IMR-90 (cell line): Measurements from ENCODE around the gene HIVEP3. TPM values are rescaled to one million over a fixed set of nuclear protein-coding genes. Genes with fewer than 3 reads are reported as not detected.

Experiments used
- ATAC-seq: fragments of 200-7000 bp; cut with Tn5 transposase; 2 replicates; pipeline ENCODE4 v1.9.1; 2020; ENCODE audit warnings: low read depth, mild to moderate bottlenecking, moderate library complexity
- BruUV-seq: library from RNA; stranded (reverse); fragments of 400-500 nt; replicated peaks from 2 replicates; lab custom pipeline; 2021; lab: Mats Ljungman, UMichigan
- CTCF ChIA-PET: fragments of 300-600 bp; formaldehyde crosslinking; extraction: SDS; loops from one replicate; lab custom pipeline; 2021; ENCODE audit warnings: antibody characterized with exemption; lab: Yijun Ruan, JAX
- POLR2A ChIA-PET: fragments of 300-600 bp; sonication (Branson Sonifier 250); formaldehyde crosslinking; loops from one replicate; lab custom pipeline; 2022; ENCODE audit warnings: antibody characterized with exemption; ENCODE audit not compliant: unreplicated experiment; lab: Charles Lee
- DNase-seq: peaks from one replicate; pipeline ENCODE4 v3.0.0; 2013
- H2AFZ ChIP-seq: replicated peaks from 2 replicates; pipeline ENCODE3; 2013; ENCODE audit warnings: low read length, mild to moderate bottlenecking; ENCODE audit not compliant: poor library complexity
- H2AK5ac ChIP-seq: 2 replicates; pipeline ENCODE4 v1.6.1; 2013; ENCODE audit warnings: low read depth, low read length, inconsistent platforms
- H2AK9ac ChIP-seq: replicated peaks from 2 replicates; pipeline ENCODE3; 2013; ENCODE audit warnings: mild to moderate bottlenecking, low read depth, low read length, moderate library complexity; ENCODE audit not compliant: poor library complexity
- H2BK120ac ChIP-seq: 2 replicates; pipeline ENCODE4 v1.6.1; 2013; ENCODE audit warnings: low read depth, low read length, inconsistent platforms
- H2BK15ac ChIP-seq: 3 replicates; pipeline ENCODE4 v1.6.1; 2013; ENCODE audit warnings: low read depth, low read length, inconsistent platforms
- H2BK20ac ChIP-seq: 2 replicates; pipeline ENCODE4 v1.6.1; 2013; ENCODE audit warnings: low read depth, mild to moderate bottlenecking, inconsistent platforms, low read length, moderate library complexity
- H2BK5ac ChIP-seq: 2 replicates; pipeline ENCODE4 v1.6.1; 2013; ENCODE audit warnings: mild to moderate bottlenecking, low read depth, low read length, inconsistent platforms; ENCODE audit not compliant: poor library complexity, severe bottlenecking
- H3K14ac ChIP-seq: replicated peaks from 2 replicates; pipeline ENCODE4 v1.6.1; 2013; ENCODE audit warnings: low read depth, low read length, inconsistent platforms
- H3K18ac ChIP-seq: 2 replicates; pipeline ENCODE4 v1.6.1; 2013; ENCODE audit warnings: low read depth, low read length, control low read depth
- H3K23ac ChIP-seq: 2 replicates; pipeline ENCODE4 v1.6.1; 2013; ENCODE audit warnings: low read depth, low read length, inconsistent platforms
- H3K27ac ChIP-seq: 2 replicates; pipeline ENCODE4 v1.5.1; 2013; ENCODE audit warnings: mild to moderate bottlenecking, control low read depth, low read length; ENCODE audit not compliant: insufficient read depth
- H3K27me3 ChIP-seq: 2 replicates; pipeline ENCODE4 v1.6.1; 2013; ENCODE audit warnings: low read length; ENCODE audit not compliant: control insufficient read depth, insufficient read depth
- H3K36me3 ChIP-seq: 2 replicates; pipeline ENCODE4 v1.6.1; 2013; ENCODE audit warnings: low read length, mixed read lengths; ENCODE audit not compliant: control insufficient read depth, insufficient read depth
- H3K4ac ChIP-seq: 2 replicates; pipeline ENCODE4 v1.6.1; 2013; ENCODE audit warnings: low read depth, low read length, inconsistent platforms
- H3K4me1 ChIP-seq: 2 replicates; pipeline ENCODE4 v1.6.1; 2013; ENCODE audit warnings: low read length, mixed read lengths; ENCODE audit not compliant: control insufficient read depth, insufficient read depth
- H3K4me2 ChIP-seq: 2 replicates; pipeline ENCODE4 v1.6.1; 2013; ENCODE audit warnings: low read depth, mild to moderate bottlenecking, control low read depth, low read length, moderate library complexity
- H3K4me3 ChIP-seq: 2 replicates; pipeline ENCODE4 v1.5.1; 2013; ENCODE audit warnings: low read depth, mild to moderate bottlenecking, control low read depth, low read length, moderate library complexity; ENCODE audit not compliant: insufficient read depth
- H3K56ac ChIP-seq: 2 replicates; pipeline ENCODE4 v1.6.1; 2013; ENCODE audit warnings: low read length, inconsistent platforms; ENCODE audit not compliant: insufficient read depth; ENCODE audit errors: extremely low read depth
- H3K79me1 ChIP-seq, 2 experiments: 2 replicates each; pipeline ENCODE4 v1.6.1; 2013; ENCODE audit warnings: low read length in 2 of 2, inconsistent platforms in 1 of 2, low read depth in 1 of 2
- H3K9ac ChIP-seq: 2 replicates; pipeline ENCODE4 v1.6.1; 2013; ENCODE audit warnings: low read depth, low read length, control low read depth
- H3K9me1 ChIP-seq: 2 replicates; pipeline ENCODE4 v1.6.1; 2013; ENCODE audit warnings: low read length, inconsistent platforms; ENCODE audit not compliant: insufficient read depth
- H3K9me3 ChIP-seq: 2 replicates; pipeline ENCODE4 v1.6.1; 2013; ENCODE audit warnings: low read length; ENCODE audit not compliant: control insufficient read depth, insufficient read depth
- H4K20me1 ChIP-seq: 2 replicates; pipeline ENCODE4 v1.6.1; 2013; ENCODE audit warnings: low read length, inconsistent platforms; ENCODE audit not compliant: insufficient read depth
- H4K5ac ChIP-seq: 2 replicates; pipeline ENCODE4 v1.6.1; 2013; ENCODE audit warnings: mild to moderate bottlenecking, low read depth, low read length, control low read depth
- H4K8ac ChIP-seq, 2 experiments: 2 replicates each; pipeline ENCODE4 v1.6.1; 2013; ENCODE audit warnings: low read depth in 2 of 2, low read length in 2 of 2, control low read depth in 1 of 2, inconsistent platforms in 1 of 2
- H4K91ac ChIP-seq: 2 replicates; pipeline ENCODE4 v1.6.1; 2013; ENCODE audit warnings: low read depth, low read length, inconsistent platforms; ENCODE audit not compliant: insufficient read depth
- BHLHE40 ChIP-seq: fragments of 150-350 bp; IDR thresholded peaks from 2 replicates; pipeline ENCODE4 v1.6.1; 2016; ENCODE audit warnings: mild to moderate bottlenecking, low read depth, low read length
- CEBPB ChIP-seq: IDR thresholded peaks from 2 replicates; pipeline ENCODE4 v1.6.1; 2012; ENCODE audit warnings: low read depth, low read length, improper control_type of control experiment
- CHD1 ChIP-seq: IDR thresholded peaks from 2 replicates; pipeline ENCODE4 v1.6.1; 2012; ENCODE audit warnings: low read depth, low read length, improper control_type of control experiment
- FOS ChIP-seq: fragments of 150-350 bp; IDR thresholded peaks from 2 replicates; pipeline ENCODE4 v1.6.1; 2016; ENCODE audit warnings: low read depth, low read length
- MAZ ChIP-seq: IDR thresholded peaks from 2 replicates; pipeline ENCODE4 v1.6.1; 2012; ENCODE audit warnings: low read depth, mild to moderate bottlenecking, low read length, improper control_type of control experiment, moderate library complexity, borderline replicate concordance
- NFE2L2 ChIP-seq: fragments of 150-350 bp; IDR thresholded peaks from 2 replicates; pipeline ENCODE4 v1.6.1; 2016; ENCODE audit warnings: low read depth, mild to moderate bottlenecking, low read length
- POLR2A ChIP-seq: IDR thresholded peaks from 2 replicates; pipeline ENCODE4 v1.6.1; 2012; ENCODE audit warnings: mild to moderate bottlenecking, low read depth, low read length
- RAD21 ChIP-seq: IDR thresholded peaks from 2 replicates; pipeline ENCODE4 v1.6.1; 2012; ENCODE audit warnings: low read length, improper control_type of control experiment
- RFX5 ChIP-seq: IDR thresholded peaks from 2 replicates; pipeline ENCODE4 v1.8.0; 2012; ENCODE audit warnings: low read depth, mild to moderate bottlenecking, low read length, moderate library complexity
- SMC3 ChIP-seq: fragments of 150-350 bp; IDR thresholded peaks from 2 replicates; pipeline ENCODE4 v1.6.1; 2016; ENCODE audit warnings: low read depth, mild to moderate bottlenecking, antibody characterized with exemption, low read length, moderate library complexity
- WGBS, 2 experiments: methylation state at CpG; one replicate each; pipeline versions ENCODE4 v1.1.5 to v1.1.7; 2013; ENCODE audit warnings: missing lambda C conversion rate in 2 of 2; ENCODE audit not compliant: insufficient read length in 1 of 2; ENCODE audit errors: extremely low coverage in 2 of 2; 5-methylcytosine and 5-hydroxymethylcytosine counted together
- dilution Hi-C: fragments of 300-500 bp; cut with HindIII; formaldehyde crosslinking; loops from one replicate; pipeline ENCODE4 v1.14.3; 2018; ENCODE audit warnings: low sequenced_read_pairs; ENCODE audit not compliant: unreplicated experiment
- in situ Hi-C: fragments of 300-500 bp; cut with MboI; formaldehyde crosslinking; loops from 3 replicates; pipeline ENCODE4 v1.14.3; 2019; ENCODE audit warnings: low sequenced_read_pairs, inconsistent platforms, mixed read lengths
- intact Hi-C: fragments of 100-400 bp; cut with micrococcal nuclease; formaldehyde crosslinking; loops from 2 replicates; pipeline ENCODE4 v1.10.0; 2022
- polyA plus RNA-seq, 3 experiments: library from polyadenylated mRNA; depleted of rRNA; stranded (reverse); fragments of >200 nt; gene quantifications; 2 replicates each; pipeline ENCODE4 v1.2.3, GENCODE V29; 2012; ENCODE audit warnings: low replicate concordance in 1 of 3
- total RNA-seq: library from RNA; depleted of rRNA; stranded (reverse); fragments of >200 nt; gene quantifications from 2 replicates; pipeline ENCODE4 v1.2.3, GENCODE V29; 2012
- TF ChIP-seq, protein P1 (sequence below): fragments of 150-350 bp; IDR thresholded peaks from 2 replicates; pipeline ENCODE4 v1.6.1; 2016; ENCODE audit warnings: low read depth, mild to moderate bottlenecking, low read length, moderate library complexity, borderline replicate concordance
- TF ChIP-seq, protein P2 (sequence below): fragments of 150-350 bp; IDR thresholded peaks from 2 replicates; pipeline ENCODE4 v1.6.1; 2017; ENCODE audit warnings: mild to moderate bottlenecking, antibody characterized with exemption, low read length, low read depth
- TF ChIP-seq, protein P3 (sequence below): conservative IDR thresholded peaks from 2 replicates; pipeline ENCODE4 v1.5.1; 2012; ENCODE audit warnings: mild to moderate bottlenecking, low read depth, low read length, improper control_type of control experiment

Gene HIVEP3
- total and polyA plus RNA-seq, 2 of the 4 experiments (the other 2 are of a cell fraction): 1.4 to 4.0 TPM

DNA sequence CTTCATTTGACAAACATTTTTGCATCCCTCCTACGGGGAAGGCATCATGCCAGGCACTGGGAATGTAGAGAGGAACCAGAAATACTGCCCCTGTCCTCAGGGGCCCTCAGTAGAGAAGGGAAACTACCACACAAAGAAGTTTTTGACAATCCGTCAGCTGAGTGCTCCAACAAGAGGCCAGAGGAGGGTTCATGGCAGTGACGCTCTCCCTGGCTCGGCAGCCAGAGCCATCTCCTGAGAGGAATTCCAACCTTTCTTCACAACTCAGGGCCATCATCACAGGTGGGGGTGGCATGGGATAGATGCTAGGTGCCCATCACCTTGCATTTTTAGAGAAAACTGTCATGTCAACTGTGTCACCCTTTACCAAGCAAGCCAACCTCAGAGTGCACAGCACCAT, 154.1 kb downstream of the HIVEP3 start:
- H3K4me2 ChIP-seq: no peak overlapping the region
- H3K79me1 ChIP-seq: no peaks in the 10 kb centered on the region
- no peaks in the 10 kb centered on the region for H3K4me1 ChIP-seq
- H3K27me3 ChIP-seq: peaks cover 6% of the 10 kb centered on the region; the same call in 1 of the 2 replicates
- H2BK20ac ChIP-seq: no peak overlapping the region
- in situ Hi-C loops: no loop called here
- no peak overlapping the region for H3K18ac ChIP-seq
- H4K20me1 ChIP-seq: no peaks in the 10 kb centered on the region
- WGBS, 2 experiments: no CpG with 5 or more reads among the region's 4 CpGs
- no TSS peak for BruUV-seq
- no peak for ATAC-seq
- H2AK9ac ChIP-seq: no peak overlapping the region
- no peak overlapping the region for H3K4ac ChIP-seq
- H4K5ac ChIP-seq: no peak overlapping the region
- H2BK15ac ChIP-seq: no peak overlapping the region
- H2AK5ac ChIP-seq: peak overlapping the region; percentile 27; the same call in 1 of the 2 replicates
- H2BK120ac ChIP-seq: no peak overlapping the region
- TF ChIP-seq CEBPB (no peak), POLR2A (no peak), CHD1 (no peak), NFE2L2 (no peak), SMC3 (no peak), RFX5 (no peak), RAD21 (no peak), MAZ (no peak), FOS (no peak), BHLHE40 (no peak)
- TF ChIP-seq, protein P1, sequence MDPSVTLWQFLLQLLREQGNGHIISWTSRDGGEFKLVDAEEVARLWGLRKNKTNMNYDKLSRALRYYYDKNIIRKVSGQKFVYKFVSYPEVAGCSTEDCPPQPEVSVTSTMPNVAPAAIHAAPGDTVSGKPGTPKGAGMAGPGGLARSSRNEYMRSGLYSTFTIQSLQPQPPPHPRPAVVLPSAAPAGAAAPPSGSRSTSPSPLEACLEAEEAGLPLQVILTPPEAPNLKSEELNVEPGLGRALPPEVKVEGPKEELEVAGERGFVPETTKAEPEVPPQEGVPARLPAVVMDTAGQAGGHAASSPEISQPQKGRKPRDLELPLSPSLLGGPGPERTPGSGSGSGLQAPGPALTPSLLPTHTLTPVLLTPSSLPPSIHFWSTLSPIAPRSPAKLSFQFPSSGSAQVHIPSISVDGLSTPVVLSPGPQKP: no peak
- TF ChIP-seq, protein P2, sequence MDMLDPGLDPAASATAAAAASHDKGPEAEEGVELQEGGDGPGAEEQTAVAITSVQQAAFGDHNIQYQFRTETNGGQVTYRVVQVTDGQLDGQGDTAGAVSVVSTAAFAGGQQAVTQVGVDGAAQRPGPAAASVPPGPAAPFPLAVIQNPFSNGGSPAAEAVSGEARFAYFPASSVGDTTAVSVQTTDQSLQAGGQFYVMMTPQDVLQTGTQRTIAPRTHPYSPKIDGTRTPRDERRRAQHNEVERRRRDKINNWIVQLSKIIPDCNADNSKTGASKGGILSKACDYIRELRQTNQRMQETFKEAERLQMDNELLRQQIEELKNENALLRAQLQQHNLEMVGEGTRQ: no peak
- TF ChIP-seq, protein P3, sequence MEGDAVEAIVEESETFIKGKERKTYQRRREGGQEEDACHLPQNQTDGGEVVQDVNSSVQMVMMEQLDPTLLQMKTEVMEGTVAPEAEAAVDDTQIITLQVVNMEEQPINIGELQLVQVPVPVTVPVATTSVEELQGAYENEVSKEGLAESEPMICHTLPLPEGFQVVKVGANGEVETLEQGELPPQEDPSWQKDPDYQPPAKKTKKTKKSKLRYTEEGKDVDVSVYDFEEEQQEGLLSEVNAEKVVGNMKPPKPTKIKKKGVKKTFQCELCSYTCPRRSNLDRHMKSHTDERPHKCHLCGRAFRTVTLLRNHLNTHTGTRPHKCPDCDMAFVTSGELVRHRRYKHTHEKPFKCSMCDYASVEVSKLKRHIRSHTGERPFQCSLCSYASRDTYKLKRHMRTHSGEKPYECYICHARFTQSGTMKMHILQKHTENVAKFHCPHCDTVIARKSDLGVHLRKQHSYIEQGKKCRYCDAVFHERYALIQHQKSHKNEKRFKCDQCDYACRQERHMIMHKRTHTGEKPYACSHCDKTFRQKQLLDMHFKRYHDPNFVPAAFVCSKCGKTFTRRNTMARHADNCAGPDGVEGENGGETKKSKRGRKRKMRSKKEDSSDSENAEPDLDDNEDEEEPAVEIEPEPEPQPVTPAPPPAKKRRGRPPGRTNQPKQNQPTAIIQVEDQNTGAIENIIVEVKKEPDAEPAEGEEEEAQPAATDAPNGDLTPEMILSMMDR: no peak
- H3K23ac ChIP-seq: no peak overlapping the region
- no peak overlapping the region for H3K14ac ChIP-seq
- H3K27ac ChIP-seq: no peak overlapping the region
- H2BK5ac ChIP-seq: no peak overlapping the region
- no peaks in the 10 kb centered on the region for H3K9me1 ChIP-seq
- DNase-seq: no peak
- intact Hi-C loops: no loop called here
- H4K91ac ChIP-seq: no peak overlapping the region
- no peaks in the 10 kb centered on the region for H3K36me3 ChIP-seq
- H3K4me3 ChIP-seq: no peak overlapping the region
- POLR2A ChIA-PET: no interaction called here
- no peaks in the 10 kb centered on the region for H3K9me3 ChIP-seq
- dilution Hi-C loops: no loop called here
- H4K8ac ChIP-seq: no peak overlapping the region
- no peak overlapping the region for H3K56ac ChIP-seq
- no peak overlapping the region for H2AFZ ChIP-seq
- CTCF ChIA-PET: no interaction called here
- no peak overlapping the region for H3K9ac ChIP-seq
